PC-9 (cell line): ENCODE data around the gene MGAT5. TPM values are rescaled to one million over a fixed set of nuclear protein-coding genes. Genes with fewer than 3 reads are reported as not detected.

Source experiments
- BruUV-seq: library from RNA; stranded (reverse); fragments of 400-500 nt; replicated peaks from 2 replicates; lab custom pipeline; 2021; lab: Mats Ljungman, UMichigan
- CTCF ChIA-PET: fragments of 300-600 bp; sonication (Branson Sonifier 250); formaldehyde crosslinking; loops from one replicate; lab custom pipeline; 2022; ENCODE audit warnings: antibody characterized with exemption; lab: Charles Lee
- POLR2A ChIA-PET: fragments of 300-600 bp; sonication (Branson Sonifier 250); formaldehyde crosslinking; loops from one replicate; lab custom pipeline; 2022; ENCODE audit warnings: antibody characterized with exemption; ENCODE audit not compliant: unreplicated experiment; lab: Charles Lee
- DNase-seq, 2 experiments: peaks; one replicate each; pipeline versions ENCODE4 v3.0.0 to v3.0.0-alpha.2; 2015 to 2022; ENCODE audit warnings: mixed read lengths in 1 of 2
- H2AFZ ChIP-seq: fragments of 200-600 bp; sonication (generic); 2 replicates; pipeline ENCODE4 v1.8.1; 2017; ENCODE audit warnings: antibody characterized with exemption
- H3F3A ChIP-seq: fragments of 200-600 bp; sonication (generic); 2 replicates; pipeline ENCODE4 v1.8.1; 2017; ENCODE audit warnings: antibody characterized with exemption, mild to moderate bottlenecking, low read depth; ENCODE audit not compliant: insufficient read depth
- H3K27ac ChIP-seq: fragments of 200-600 bp; sonication (generic); 2 replicates; pipeline ENCODE4 v1.6.1; 2016; ENCODE audit warnings: mixed run types
- H3K27me3 ChIP-seq: fragments of 200-600 bp; sonication (generic); 2 replicates; pipeline ENCODE4 v1.6.1; 2016; ENCODE audit warnings: low read depth, mixed run types; ENCODE audit not compliant: insufficient read depth
- H3K36me3 ChIP-seq: fragments of 200-600 bp; sonication (generic); 2 replicates; pipeline ENCODE4 v1.6.1; 2016; ENCODE audit warnings: low read depth, mixed run types
- H3K4me1 ChIP-seq: fragments of 200-600 bp; sonication (generic); replicated peaks from 2 replicates; pipeline ENCODE4 v1.6.1; 2016; ENCODE audit warnings: mixed run types; ENCODE audit not compliant: insufficient read depth
- H3K4me2 ChIP-seq: fragments of 200-600 bp; sonication (generic); 2 replicates; pipeline ENCODE4 v1.6.1; 2017; ENCODE audit warnings: mixed run types
- H3K4me3 ChIP-seq: fragments of 200-600 bp; sonication (generic); 2 replicates; pipeline ENCODE4 v1.6.1; 2016; ENCODE audit warnings: mixed run types
- H3K79me2 ChIP-seq: fragments of 200-600 bp; sonication (generic); 2 replicates; pipeline ENCODE4 v1.6.1; 2017; ENCODE audit warnings: low read depth, mixed run types
- H3K9me2 ChIP-seq: fragments of 200-600 bp; sonication (generic); 2 replicates; pipeline ENCODE4 v1.8.1; 2017; ENCODE audit warnings: mild to moderate bottlenecking; ENCODE audit not compliant: insufficient read depth
- H3K9me3 ChIP-seq: fragments of 200-600 bp; sonication (generic); 2 replicates; pipeline ENCODE4 v1.8.1; 2016; ENCODE audit warnings: low read depth; ENCODE audit not compliant: insufficient read depth
- H4K20me1 ChIP-seq: fragments of 200-600 bp; sonication (generic); 2 replicates; pipeline ENCODE4 v1.8.1; 2017; ENCODE audit not compliant: insufficient read depth
- CTCF ChIP-seq: fragments of 200-600 bp; sonication (generic); conservative IDR thresholded peaks from 2 replicates; pipeline ENCODE4 v1.6.1; 2017; ENCODE audit warnings: mixed run types, antibody characterized with exemption, mild to moderate bottlenecking, moderate library complexity
- EZH2 ChIP-seq: fragments of 200-600 bp; sonication (generic); IDR thresholded peaks from 2 replicates; pipeline ENCODE4 v1.8.0; 2017; ENCODE audit warnings: antibody characterized with exemption, low read depth
- intact Hi-C: fragments of 100-400 bp; cut with micrococcal nuclease; formaldehyde crosslinking; loops from one replicate; pipeline ENCODE4 v1.10.0; 2022; ENCODE audit not compliant: unreplicated experiment
- total RNA-seq: library from RNA; stranded (reverse); gene quantifications from 2 replicates; pipeline ENCODE4 v1.2.3, GENCODE V29; 2021

MGAT5 gene
- total RNA-seq, 1 experiment from 2014 or later, result 33.5 TPM

GRCh38 chr2:134454931-134455330, 201.1 kb downstream of the MGAT5 start:
- intact Hi-C loops, result no loop called here
- DNase-seq, result no peak
- CTCF ChIA-PET, result interaction anchor here (0.6 kb wide), 1 partner anchor 549 kb away, joined by 3 read pairs; no protein-coding TSS in a partner anchor

GRCh38 chr2:134455426-134455825, 201.6 kb downstream of the MGAT5 start:
- no peaks in the 10 kb centered on the region for H3K27me3 ChIP-seq
- H3K27ac ChIP-seq, result no peak overlapping the region
- no peaks in the 10 kb centered on the region for H3K79me2 ChIP-seq
- H3K9me2 ChIP-seq, result no peaks in the 10 kb centered on the region
- intact Hi-C loops, result no loop called here
- H3K4me3 ChIP-seq, result no peak overlapping the region
- no peak overlapping the region for H3K4me2 ChIP-seq
- no peaks in the 10 kb centered on the region for H3K9me3 ChIP-seq
- BruUV-seq, result no TSS peak
- H3K4me1 ChIP-seq, result no peaks in the 10 kb centered on the region
- DNase-seq, result no peak
- H3F3A ChIP-seq, result no peaks in the 10 kb centered on the region
- no peaks in the 10 kb centered on the region for H4K20me1 ChIP-seq
- H2AFZ ChIP-seq, result no peak overlapping the region
- CTCF ChIA-PET, result interaction anchor here (0.6 kb wide), 1 partner anchor 548 kb away, joined by 3 read pairs; no protein-coding TSS in a partner anchor
- TF ChIP-seq CTCF, result no peak
- no peak for TF ChIP-seq EZH2
- POLR2A ChIA-PET, result interaction anchor here (0.6 kb wide), 1 partner anchor 334 kb away, joined by 3 read pairs; no protein-coding TSS in a partner anchor
- no peaks in the 10 kb centered on the region for H3K36me3 ChIP-seq

More at GRCh38 chr2:134454931-134455330, 201.1 kb downstream of the MGAT5 start:
- no peaks in the 10 kb centered on the region for H4K20me1 ChIP-seq
- H3K4me1 ChIP-seq, result no peaks in the 10 kb centered on the region
- no peaks in the 10 kb centered on the region for H3K36me3 ChIP-seq
- H3K9me3 ChIP-seq, result no peaks in the 10 kb centered on the region
- no peak overlapping the region for H2AFZ ChIP-seq
- TF ChIP-seq CTCF, result no peak
- TF ChIP-seq EZH2, result no peak
- no peak overlapping the region for H3K4me3 ChIP-seq
- no peak overlapping the region for H3K27ac ChIP-seq
- no peaks in the 10 kb centered on the region for H3F3A ChIP-seq
- no peak overlapping the region for H3K4me2 ChIP-seq
- no peaks in the 10 kb centered on the region for H3K79me2 ChIP-seq
- H3K27me3 ChIP-seq, result no peaks in the 10 kb centered on the region
- H3K9me2 ChIP-seq, result no peaks in the 10 kb centered on the region
- POLR2A ChIA-PET, result interaction anchor here (0.6 kb wide), 1 partner anchor 334 kb away, joined by 3 read pairs; no protein-coding TSS in a partner anchor
- no TSS peak for BruUV-seq

- Histone ChIP-seq H3K36me3 (no peaks in the 10 kb centered on the region), H3K27me3 (no peaks in the 10 kb centered on the region)
- no TSS peak for BruUV-seq
These were observed 203.5 kb downstream of the MGAT5 start for GRCh38 chr2:134457353-134457752.

More at GRCh38 chr2:134457353-134457752, 203.5 kb downstream of the MGAT5 start:
- no peak overlapping the region for H3K27ac ChIP-seq
- intact Hi-C loops, result no loop called here
- no peak overlapping the region for H3K4me2 ChIP-seq
- no peak overlapping the region for H3K4me3 ChIP-seq
- TF ChIP-seq CTCF, result no peak
- no peak for TF ChIP-seq EZH2
- ChIA-PET CTCF (no interaction called here), POLR2A (no interaction called here)
- H3F3A ChIP-seq, result no peaks in the 10 kb centered on the region
- H3K9me2 ChIP-seq, result no peaks in the 10 kb centered on the region
- H3K79me2 ChIP-seq, result no peaks in the 10 kb centered on the region
- H2AFZ ChIP-seq, result no peak overlapping the region
- no peaks in the 10 kb centered on the region for H3K9me3 ChIP-seq
- DNase-seq, result no peak
- H4K20me1 ChIP-seq, result no peaks in the 10 kb centered on the region
- H3K4me1 ChIP-seq, result no peaks in the 10 kb centered on the region
